A673 (cell line): Measurements from ENCODE around the gene CST4. TPM values are rescaled to one million over a fixed set of nuclear protein-coding genes. Genes with fewer than 3 reads are reported as not detected.
A peak's percentile ranks its signal among the peaks of the same experiment; 100 is the strongest.

Experiments
- BruUV-seq: library from RNA; stranded (reverse); fragments of 400-500 nt; replicated peaks from 2 replicates; lab custom pipeline; 2021; lab: Mats Ljungman, UMichigan
- CTCF ChIA-PET: fragments of 300-600 bp; sonication (Branson Sonifier 250); formaldehyde crosslinking; loops from one replicate; lab custom pipeline; 2022; ENCODE audit warnings: antibody characterized with exemption; lab: Charles Lee
- POLR2A ChIA-PET: fragments of 300-600 bp; sonication (Branson Sonifier 250); formaldehyde crosslinking; loops from one replicate; lab custom pipeline; 2022; ENCODE audit warnings: antibody characterized with exemption; ENCODE audit not compliant: low non-redundant PET; lab: Charles Lee
- DNase-seq: peaks from one replicate; pipeline ENCODE4 v3.0.0-alpha.2; 2015; ENCODE audit warnings: low spot score
- H3K27ac ChIP-seq: fragments of 200-600 bp; sonication (generic); 2 replicates; pipeline ENCODE4 v1.5.1; 2016; ENCODE audit warnings: mixed run types, low read depth, mild to moderate bottlenecking, mixed read lengths, antibody characterized with exemption, low read length; ENCODE audit not compliant: poor library complexity, severe bottlenecking
- H3K27me3 ChIP-seq: fragments of 200-600 bp; sonication (generic); replicated peaks from 2 replicates; pipeline ENCODE4 v1.6.1; 2017; ENCODE audit warnings: mixed run types, low read depth, mild to moderate bottlenecking, mixed read lengths, antibody characterized with exemption, low read length; ENCODE audit not compliant: insufficient read depth, poor library complexity
- H3K36me3 ChIP-seq: fragments of 200-600 bp; sonication (generic); 2 replicates; pipeline ENCODE4 v1.6.1; 2016; ENCODE audit warnings: mixed run types, mild to moderate bottlenecking, mixed read lengths, antibody characterized with exemption, low read length; ENCODE audit not compliant: insufficient read depth, poor library complexity, severe bottlenecking
- H3K4me1 ChIP-seq: fragments of 200-600 bp; sonication (generic); 2 replicates; pipeline ENCODE4 v1.6.1; 2017; ENCODE audit warnings: mixed run types, mild to moderate bottlenecking, mixed read lengths, antibody characterized with exemption, low read length; ENCODE audit not compliant: insufficient read depth, poor library complexity, severe bottlenecking
- H3K4me3 ChIP-seq: fragments of 200-600 bp; sonication (generic); 2 replicates; pipeline ENCODE4 v1.5.1; 2016; ENCODE audit warnings: low read depth, mixed run types, mild to moderate bottlenecking, mixed read lengths, low read length; ENCODE audit not compliant: poor library complexity, severe bottlenecking
- H3K9me3 ChIP-seq: fragments of 200-600 bp; sonication (generic); 2 replicates; pipeline ENCODE4 v1.6.1; 2016; ENCODE audit warnings: mixed run types, low read depth, mild to moderate bottlenecking, mixed read lengths, antibody characterized with exemption, low read length; ENCODE audit not compliant: poor library complexity, severe bottlenecking
- CTCF ChIP-seq: fragments of 300-800, 200-600 bp; sonication (generic); conservative IDR thresholded peaks from 2 replicates; pipeline ENCODE4 v1.5.1; 2017; ENCODE audit warnings: low read depth, mild to moderate bottlenecking, antibody characterized with exemption, low read length, moderate library complexity, mixed read lengths
- EZH2 ChIP-seq: fragments of 200-600 bp; sonication (generic); IDR thresholded peaks from 2 replicates; pipeline ENCODE4 v1.6.1; 2017; ENCODE audit warnings: borderline replicate concordance, low read depth, mild to moderate bottlenecking, mixed read lengths, antibody characterized with exemption, low read length; ENCODE audit not compliant: poor library complexity, severe bottlenecking
- intact Hi-C: fragments of 100-400 bp; cut with micrococcal nuclease; formaldehyde crosslinking; loops from one replicate; pipeline ENCODE4 v1.10.0; 2022; ENCODE audit not compliant: unreplicated experiment
- total RNA-seq: library from RNA; stranded (reverse); gene quantifications from 2 replicates; pipeline ENCODE4 v1.2.3, GENCODE V29; 2021

Gene CST4
- total RNA-seq, 1 experiment from 2014 or later = not detected

- Histone ChIP-seq H3K27ac (no peak overlapping the region), H3K36me3 (no peaks in the 10 kb centered on the region), H3K4me1 (no peaks in the 10 kb centered on the region), H3K9me3 (no peaks in the 10 kb centered on the region), H3K4me3 (no peak overlapping the region), H3K27me3 (no peaks in the 10 kb centered on the region)
- intact Hi-C loops = loop anchor here (2.0 to 10.0 kb wide), 2 partner anchors 219 to 315 kb away; partner anchors contain the start of gene GGTLC1
- TF ChIP-seq CTCF (no peak), EZH2 (no peak)
- ChIA-PET POLR2A (no interaction called here), CTCF (no interaction called here)
- no TSS peak for BruUV-seq
- no peak for DNase-seq
These were observed 19.5 kb downstream of the CST4 start for GRCh38 chr20:23669327-23669726.

GRCh38 chr20:23668477-23668951 is 20.3 kb downstream of the CST4 start:
- Histone ChIP-seq H3K9me3 (no peaks in the 10 kb centered on the region), H3K27me3 (no peaks in the 10 kb centered on the region), H3K27ac (no peak overlapping the region), H3K4me1 (no peaks in the 10 kb centered on the region), H3K36me3 (no peaks in the 10 kb centered on the region), H3K4me3 (no peak overlapping the region)
- no TSS peak for BruUV-seq
- CTCF ChIA-PET = interaction anchor here (0.6 kb wide), 1 partner anchor 191 kb away, joined by 8 read pairs; no protein-coding TSS in a partner anchor
- TF ChIP-seq CTCF (peak; percentile 84), EZH2 (no peak)
- POLR2A ChIA-PET = no interaction called here
- intact Hi-C loops = loop anchor here (2.0 to 10.0 kb wide), 2 partner anchors 220 to 316 kb away; partner anchors contain the start of gene GGTLC1
- peak; percentile 66 for DNase-seq

- POLR2A ChIA-PET = no interaction called here
- CTCF ChIA-PET = no interaction called here
- Histone ChIP-seq H3K4me1 (no peaks in the 10 kb centered on the region), H3K27ac (no peak overlapping the region), H3K4me3 (no peak overlapping the region), H3K36me3 (no peaks in the 10 kb centered on the region), H3K9me3 (no peaks in the 10 kb centered on the region), H3K27me3 (no peaks in the 10 kb centered on the region)
- intact Hi-C loops = loop anchor here (2.0 to 10.0 kb wide), 3 partner anchors 221 to 317 kb away; partner anchors contain the start of gene GGTLC1
- no peak for DNase-seq
- TF ChIP-seq EZH2 (no peak), CTCF (no peak)
- no TSS peak for BruUV-seq
These were observed 21.2 kb downstream of the CST4 start for GRCh38 chr20:23667666-23668065.
